NCI-H146 (cell line): ENCODE results near the gene SLC7A10.
"Not testable (repeated sequence)": the region's sequence is repeated elsewhere in the genome, so short reads cannot be mapped to it uniquely, and the experiment has no call there.

Experiments used
- DNase-seq: peaks from one replicate; lab custom pipeline; 2025; lab: John Stamatoyannopoulos, UW

Gene SLC7A10

DNA sequence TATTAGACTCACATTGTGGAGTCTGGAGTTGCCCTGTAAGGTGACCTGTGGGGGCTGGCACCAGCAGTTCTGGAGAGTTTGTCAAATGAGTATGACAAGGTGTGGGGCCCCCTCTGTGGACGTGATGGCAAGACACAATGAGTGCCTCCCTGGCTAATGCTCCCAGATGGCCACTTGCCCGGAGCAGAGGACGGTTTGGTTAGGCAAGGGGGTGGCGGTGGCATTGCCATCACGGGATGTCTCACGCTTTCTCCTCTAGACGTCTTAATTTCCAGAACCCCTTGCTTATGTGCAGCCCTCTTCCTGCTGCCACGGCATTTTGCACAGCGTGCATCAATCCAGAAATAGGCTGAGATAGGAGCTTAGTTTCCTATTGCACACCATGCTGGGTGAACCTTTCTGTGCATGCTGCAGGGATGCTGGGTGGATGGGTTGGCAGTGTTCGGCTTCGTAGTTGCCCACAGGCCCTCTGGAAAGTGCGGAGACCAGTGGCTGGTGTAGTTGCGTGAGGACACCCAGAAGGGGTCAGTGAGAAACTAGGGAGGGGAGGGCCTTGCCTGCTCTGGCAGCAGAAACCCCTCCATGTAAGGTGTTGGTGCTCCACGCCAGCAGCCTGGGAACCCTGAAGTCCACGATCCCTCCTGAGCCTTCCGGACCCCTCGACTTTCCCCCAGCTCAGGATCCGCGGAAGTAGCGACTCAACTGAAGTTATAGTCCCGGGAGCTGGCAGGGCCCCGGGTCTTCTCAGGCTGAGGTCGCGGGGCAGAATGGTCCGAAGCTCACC is 49.6 kb downstream of the SLC7A10 start:
- DNase-seq: peak; percentile 79

DNA sequence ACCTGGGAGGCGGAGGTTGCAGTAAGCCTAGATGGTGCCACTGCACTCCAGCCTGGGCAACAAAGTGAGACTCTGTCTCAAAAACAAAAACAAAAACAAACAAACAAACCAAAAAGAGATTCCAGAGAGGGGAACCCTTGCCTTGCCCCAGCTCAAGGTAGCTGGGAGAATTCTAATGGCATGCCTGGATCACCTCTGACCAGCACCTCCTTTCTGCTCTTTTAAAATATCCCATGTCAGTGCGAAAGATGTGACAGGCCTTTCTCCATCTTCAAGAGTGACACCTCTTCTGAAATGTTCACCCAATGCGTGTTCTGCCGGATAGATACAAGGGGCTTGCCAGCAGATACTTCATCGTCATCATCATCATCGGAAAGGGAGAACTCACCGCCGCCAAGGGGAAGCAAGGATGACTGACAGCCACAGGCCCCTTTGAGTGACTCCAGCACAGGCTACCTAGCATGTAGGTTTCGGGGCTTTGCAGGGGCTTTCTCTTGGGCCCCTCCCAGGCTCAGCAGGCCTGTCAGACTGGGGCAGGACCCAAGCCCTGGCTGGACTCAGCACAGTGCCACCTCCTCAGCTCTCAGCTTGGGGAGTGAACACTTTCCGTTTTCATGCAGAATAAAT is 50.4 kb downstream of the SLC7A10 start:
- DNase-seq: no peak

DNA sequence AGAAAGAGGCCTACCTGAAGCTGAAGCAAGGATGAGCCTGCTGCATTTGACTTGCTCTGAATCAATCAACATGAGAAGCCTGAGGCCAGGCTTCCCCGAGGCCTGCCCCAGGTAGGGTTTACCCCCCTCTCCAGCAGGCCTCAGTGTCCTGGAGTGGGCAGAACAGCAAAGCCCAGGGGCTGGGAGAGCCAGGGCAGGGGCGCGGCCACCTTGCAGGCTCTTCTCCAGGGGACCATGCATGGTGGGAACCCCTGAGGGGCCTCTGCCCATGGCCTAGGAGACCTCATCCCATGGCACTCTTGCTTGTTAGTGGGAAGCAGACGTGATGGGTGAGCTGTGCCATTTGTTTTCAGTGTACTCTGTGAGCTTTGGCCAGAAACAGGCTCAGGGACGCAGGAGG is 51.5 kb downstream of the SLC7A10 start:
- DNase-seq: no peak

DNA sequence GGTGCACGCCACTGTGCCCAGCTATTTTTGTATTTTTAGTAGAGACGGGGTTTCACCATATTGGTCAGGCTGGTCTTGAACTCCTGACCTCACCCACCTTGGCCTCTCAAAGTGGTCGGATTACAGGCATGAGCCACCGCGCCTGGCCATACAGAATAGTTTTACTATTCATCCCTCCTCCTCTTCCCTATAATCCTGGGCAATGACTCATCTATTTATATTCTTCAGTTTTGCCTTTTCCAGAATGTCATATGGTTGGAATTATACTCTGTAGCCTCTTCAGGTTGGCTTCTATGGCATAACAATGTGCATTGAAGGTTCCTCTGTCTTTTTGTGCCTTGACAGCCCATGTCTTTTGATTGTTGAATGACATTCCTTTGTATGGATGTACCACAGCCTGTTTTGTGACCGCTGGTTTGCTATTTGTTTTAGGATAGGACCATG is 53.7 kb downstream of the SLC7A10 start:
- no peak for DNase-seq

DNA sequence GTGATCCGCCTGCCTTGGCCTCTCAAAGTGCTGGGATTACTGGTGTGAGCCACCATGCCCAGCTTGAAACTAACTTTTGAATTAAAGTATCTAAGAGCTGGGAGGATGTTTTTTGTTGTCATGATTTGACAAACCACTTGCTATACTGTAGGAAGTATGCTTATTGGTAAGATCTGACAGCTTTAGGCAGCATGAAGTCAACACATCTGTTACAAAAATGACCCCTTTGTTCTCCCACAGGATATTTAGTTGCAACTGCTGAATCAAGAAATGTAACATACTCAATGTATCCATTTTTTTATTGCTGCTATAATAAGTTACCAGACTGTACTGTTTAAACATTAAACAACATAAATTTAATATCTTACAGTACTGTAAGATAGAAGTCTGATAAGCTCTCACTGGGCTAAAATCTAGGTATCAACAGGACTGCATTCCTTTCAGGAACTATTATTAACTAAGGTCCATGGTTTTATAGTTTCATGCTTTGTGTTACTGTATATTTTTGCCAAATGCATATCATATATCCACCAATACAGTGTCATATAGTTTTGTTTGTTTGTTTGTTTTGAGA is 54.3 kb downstream of the SLC7A10 start:
- DNase-seq: no peak

DNA sequence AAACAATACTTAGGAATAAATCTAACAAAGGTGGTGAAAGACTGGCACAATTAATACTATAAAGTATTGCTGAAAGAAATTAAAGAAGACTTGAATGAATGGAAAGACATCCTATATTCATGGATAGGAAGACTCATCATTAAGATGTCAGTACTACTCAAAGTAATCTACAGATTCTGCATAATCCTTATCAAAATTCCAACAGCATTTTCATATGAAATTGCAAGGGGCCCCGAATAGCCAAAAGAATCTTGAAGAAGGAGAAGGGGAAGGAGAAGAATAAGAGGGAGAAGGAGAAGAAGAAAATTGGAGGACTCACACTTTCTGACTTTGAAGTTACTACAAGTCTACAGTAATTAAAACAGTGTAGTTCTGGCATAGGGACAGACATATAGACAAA is 57.1 kb downstream of the SLC7A10 start:
- DNase-seq: no peak

DNA sequence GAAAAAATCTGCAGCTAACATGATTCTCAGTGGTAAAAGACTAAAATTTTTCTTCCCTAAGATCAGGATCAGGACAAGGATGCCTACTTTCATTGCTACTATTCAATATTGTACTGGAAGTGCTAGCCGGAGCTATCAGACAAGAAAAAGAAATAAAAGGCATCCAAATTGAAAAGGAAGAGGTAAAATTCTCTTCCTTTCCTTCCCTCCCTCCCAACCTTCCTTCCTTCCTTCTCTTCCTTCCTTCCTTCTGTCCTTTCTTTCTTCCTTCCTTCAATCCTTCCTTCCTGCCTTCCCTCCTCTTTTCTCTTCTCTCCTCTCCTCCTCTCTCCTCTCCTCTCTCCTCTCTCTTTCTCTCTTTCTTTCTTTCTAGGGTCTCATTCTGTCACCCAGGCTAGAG is 58.2 kb downstream of the SLC7A10 start:
- DNase-seq: no peak

DNA sequence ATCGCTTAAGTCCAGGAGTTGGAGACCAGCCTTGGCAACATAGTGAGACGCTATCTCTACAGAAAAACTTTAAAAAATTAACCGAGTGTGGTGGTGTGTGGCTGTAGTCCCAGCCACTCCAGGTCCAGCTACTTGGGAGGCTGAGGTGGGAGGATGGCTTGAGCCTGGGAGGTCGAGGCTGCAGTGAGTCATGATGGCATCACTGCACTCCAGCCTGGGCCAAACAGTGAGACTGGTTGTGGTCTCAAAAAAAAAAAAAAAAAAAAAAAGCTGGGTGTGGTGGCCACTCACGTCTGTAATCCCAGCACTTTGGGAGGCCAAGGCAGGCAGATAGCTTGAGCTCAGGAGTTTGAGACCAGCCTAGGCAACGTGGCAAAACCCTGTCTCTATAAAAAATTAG is 59.6 kb downstream of the SLC7A10 start:
- not testable (repeated sequence) for DNase-seq

DNA sequence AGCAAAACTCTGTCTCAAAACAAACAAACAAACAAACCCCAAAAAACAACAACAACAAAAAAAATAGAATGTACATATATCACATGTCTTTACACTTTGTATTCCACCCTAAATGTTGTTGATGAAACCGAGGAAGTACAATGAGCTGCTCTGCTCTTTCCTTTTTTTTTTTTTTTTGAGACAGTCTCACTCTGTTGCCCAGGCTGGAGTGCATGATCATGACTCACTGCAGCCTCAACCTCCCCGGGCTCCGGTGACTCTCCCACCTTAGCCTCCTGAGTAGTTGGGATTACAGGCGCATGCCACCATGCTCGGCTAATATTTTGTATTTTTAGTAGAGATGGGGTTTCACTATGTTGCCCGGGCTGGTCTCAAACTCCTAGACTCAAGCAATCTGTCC is 62.2 kb downstream of the SLC7A10 start:
- no peak for DNase-seq

DNA sequence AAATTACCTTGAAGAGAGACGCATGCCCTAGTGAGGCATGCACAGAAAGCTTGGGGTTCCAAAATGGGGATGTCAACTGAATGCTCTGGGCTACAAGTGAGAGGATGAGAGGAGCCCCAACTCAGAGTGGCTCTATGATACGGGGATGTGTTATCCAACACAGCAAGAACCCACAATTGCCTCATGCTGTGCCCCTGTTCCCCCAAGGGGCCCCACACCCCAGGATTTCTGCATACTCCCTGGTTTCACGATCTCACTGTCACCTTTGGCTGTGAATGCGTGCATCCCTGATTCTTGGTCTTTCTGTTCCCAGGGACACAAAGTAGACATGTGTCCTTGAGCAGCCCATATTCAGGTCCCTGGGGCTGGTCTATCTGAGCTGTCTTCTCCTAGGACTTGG is 64.4 kb downstream of the SLC7A10 start:
- DNase-seq: no peak

DNA sequence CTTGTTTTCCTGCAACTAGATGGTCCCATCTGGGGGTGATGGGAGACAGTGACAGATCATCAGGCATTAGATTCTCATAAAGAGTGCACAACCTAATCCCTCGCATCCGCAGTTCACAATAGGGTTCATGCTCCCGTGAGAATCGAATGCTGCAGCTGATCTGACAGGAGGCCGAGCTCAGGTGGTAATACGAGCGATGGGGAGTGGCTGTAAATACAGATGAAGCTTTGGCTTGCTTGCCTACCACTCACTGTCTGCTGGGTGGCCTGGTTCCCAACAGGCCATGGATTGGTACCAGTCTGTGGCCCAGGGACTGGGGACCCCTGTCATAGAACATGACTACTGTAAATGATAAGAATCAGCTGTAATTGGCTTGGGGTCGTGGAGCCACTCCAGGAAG is 65.8 kb downstream of the SLC7A10 start:
- DNase-seq: no peak

DNA sequence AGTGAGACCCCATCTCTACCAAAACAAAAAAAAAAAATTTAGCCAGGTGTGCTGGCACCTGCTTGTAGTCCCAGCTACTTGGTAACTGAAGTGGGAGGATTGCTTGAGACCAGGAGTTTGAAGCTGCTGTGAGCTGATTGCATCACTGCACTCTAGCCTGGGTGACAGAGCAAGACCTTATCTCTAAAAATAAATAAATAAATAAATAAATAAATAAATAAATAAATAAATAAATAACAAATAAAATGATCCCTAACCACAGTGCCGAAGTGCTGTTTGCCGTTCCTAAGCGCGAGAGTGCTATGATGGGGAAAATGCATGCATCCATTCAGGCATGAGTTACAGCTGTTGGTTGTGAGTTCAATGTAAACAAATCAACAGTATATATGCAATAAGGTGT is 66.5 kb downstream of the SLC7A10 start:
- no peak for DNase-seq
